ENCODE data around the gene TPK1.

Gene TPK1

GRCh38 chr7:144529269-144529926 is 306.5 kb downstream of the TPK1 start:
- Mint-ChIP-seq H3K4me3 (no peak overlapping the region), H3K27me3 (no peaks in the 10 kb centered on the region), H3K4me1 (no peaks in the 10 kb centered on the region), H3K36me3 (peaks cover 30% of the 10 kb centered on the region), H3K9me3 (no peaks in the 10 kb centered on the region), H3K27ac (no peak overlapping the region)

GRCh38 chr7:144528536-144529045 is 307.3 kb downstream of the TPK1 start:
- Mint-ChIP-seq H3K4me1 (no peaks in the 10 kb centered on the region), H3K9me3 (no peaks in the 10 kb centered on the region)

GRCh38 chr7:144527051-144527471 is 308.8 kb downstream of the TPK1 start:
- Mint-ChIP-seq H3K36me3 (peaks cover 28% of the 10 kb centered on the region), H3K4me1 (peaks cover 3% of the 10 kb centered on the region), H3K27ac (no peak overlapping the region), H3K4me3 (no peak overlapping the region), H3K9me3 (no peaks in the 10 kb centered on the region), H3K27me3 (no peaks in the 10 kb centered on the region)

More at GRCh38 chr7:144528536-144529045, 307.3 kb downstream of the TPK1 start:
- no peak overlapping the region for H3K27ac Mint-ChIP-seq
- no peak overlapping the region for H3K4me3 Mint-ChIP-seq
- peaks cover 29% of the 10 kb centered on the region for H3K36me3 Mint-ChIP-seq
- no peaks in the 10 kb centered on the region for H3K27me3 Mint-ChIP-seq

- H3K9me3 Mint-ChIP-seq = no peaks in the 10 kb centered on the region
- peaks cover 9% of the 10 kb centered on the region for H3K4me1 Mint-ChIP-seq
- no peak overlapping the region for H3K4me3 Mint-ChIP-seq
- no peak overlapping the region for H3K27ac Mint-ChIP-seq
- H3K27me3 Mint-ChIP-seq = no peaks in the 10 kb centered on the region
- H3K36me3 Mint-ChIP-seq = peaks cover 30% of the 10 kb centered on the region
Measured at GRCh38 chr7:144525956-144526355, 309.9 kb downstream of the TPK1 start.

GRCh38 chr7:144524271-144524670 is 311.6 kb downstream of the TPK1 start:
- H3K4me3 Mint-ChIP-seq = no peak overlapping the region
- no peak overlapping the region for H3K27ac Mint-ChIP-seq
- peaks cover 27% of the 10 kb centered on the region for H3K36me3 Mint-ChIP-seq
- no peaks in the 10 kb centered on the region for H3K9me3 Mint-ChIP-seq
- H3K27me3 Mint-ChIP-seq = no peaks in the 10 kb centered on the region
- peaks cover 18% of the 10 kb centered on the region for H3K4me1 Mint-ChIP-seq

- Mint-ChIP-seq H3K9me3 (no peaks in the 10 kb centered on the region), H3K27me3 (no peaks in the 10 kb centered on the region), H3K27ac (no peak overlapping the region), H3K4me1 (peaks cover 24% of the 10 kb centered on the region), H3K4me3 (no peak overlapping the region), H3K36me3 (peaks cover 23% of the 10 kb centered on the region)
Measured at GRCh38 chr7:144523621-144524020, 312.2 kb downstream of the TPK1 start.

- peaks cover 36% of the 10 kb centered on the region for H3K4me1 Mint-ChIP-seq
- no peaks in the 10 kb centered on the region for H3K27me3 Mint-ChIP-seq
- no peak overlapping the region for H3K27ac Mint-ChIP-seq
- no peak overlapping the region for H3K4me3 Mint-ChIP-seq
- H3K9me3 Mint-ChIP-seq = no peaks in the 10 kb centered on the region
- peaks cover 12% of the 10 kb centered on the region for H3K36me3 Mint-ChIP-seq
Measured at GRCh38 chr7:144519925-144520324, 315.9 kb downstream of the TPK1 start.

- Mint-ChIP-seq H3K27me3 (no peaks in the 10 kb centered on the region), H3K4me3 (no peak overlapping the region), H3K27ac (no peak overlapping the region)
Measured at GRCh38 chr7:144518360-144518759, 317.5 kb downstream of the TPK1 start.

GRCh38 chr7:144517749-144518148 is 318.1 kb downstream of the TPK1 start:
- H3K9me3 Mint-ChIP-seq = no peaks in the 10 kb centered on the region
- no peak overlapping the region for H3K4me3 Mint-ChIP-seq
- no peak overlapping the region for H3K27ac Mint-ChIP-seq
- no peaks in the 10 kb centered on the region for H3K27me3 Mint-ChIP-seq
- peaks cover 8% of the 10 kb centered on the region for H3K36me3 Mint-ChIP-seq
- peaks cover 36% of the 10 kb centered on the region for H3K4me1 Mint-ChIP-seq

More at GRCh38 chr7:144518360-144518759, 317.5 kb downstream of the TPK1 start:
- H3K36me3 Mint-ChIP-seq = peaks cover 8% of the 10 kb centered on the region
- no peaks in the 10 kb centered on the region for H3K9me3 Mint-ChIP-seq
- H3K4me1 Mint-ChIP-seq = peaks cover 36% of the 10 kb centered on the region

GRCh38 chr7:144516729-144517525 is 318.9 kb downstream of the TPK1 start:
- Mint-ChIP-seq H3K4me1 (peaks cover 32% of the 10 kb centered on the region), H3K36me3 (peaks cover 4% of the 10 kb centered on the region), H3K9me3 (no peaks in the 10 kb centered on the region), H3K27me3 (no peaks in the 10 kb centered on the region), H3K4me3 (no peak overlapping the region), H3K27ac (no peak overlapping the region)

- Mint-ChIP-seq H3K27ac (no peak overlapping the region), H3K27me3 (no peaks in the 10 kb centered on the region), H3K9me3 (no peaks in the 10 kb centered on the region), H3K36me3 (peaks cover 6% of the 10 kb centered on the region), H3K4me1 (peaks cover 10% of the 10 kb centered on the region), H3K4me3 (no peak overlapping the region)
Measured at GRCh38 chr7:144513334-144513733, 322.5 kb downstream of the TPK1 start.

- Mint-ChIP-seq H3K27me3 (no peaks in the 10 kb centered on the region), H3K36me3 (peaks cover 7% of the 10 kb centered on the region), H3K27ac (no peak overlapping the region), H3K4me3 (no peak overlapping the region), H3K9me3 (no peaks in the 10 kb centered on the region), H3K4me1 (no peaks in the 10 kb centered on the region)
Measured at GRCh38 chr7:144510621-144511020, 325.2 kb downstream of the TPK1 start.

GRCh38 chr7:144508702-144509101 is 327.2 kb downstream of the TPK1 start:
- Mint-ChIP-seq H3K4me3 (no peak overlapping the region), H3K36me3 (peaks cover 7% of the 10 kb centered on the region), H3K9me3 (no peaks in the 10 kb centered on the region), H3K27ac (no peak overlapping the region), H3K4me1 (no peaks in the 10 kb centered on the region), H3K27me3 (no peaks in the 10 kb centered on the region)

GRCh38 chr7:144503215-144503614 is 332.6 kb downstream of the TPK1 start:
- Mint-ChIP-seq H3K4me1 (no peaks in the 10 kb centered on the region), H3K9me3 (no peaks in the 10 kb centered on the region), H3K4me3 (no peak overlapping the region), H3K27me3 (no peaks in the 10 kb centered on the region), H3K27ac (no peak overlapping the region), H3K36me3 (peaks cover 3% of the 10 kb centered on the region)

GRCh38 chr7:144500225-144500624 is 335.6 kb downstream of the TPK1 start:
- no peaks in the 10 kb centered on the region for H3K4me1 Mint-ChIP-seq
- H3K27me3 Mint-ChIP-seq = no peaks in the 10 kb centered on the region
- no peaks in the 10 kb centered on the region for H3K9me3 Mint-ChIP-seq
- H3K27ac Mint-ChIP-seq = no peak overlapping the region
- no peak overlapping the region for H3K4me3 Mint-ChIP-seq
- peaks cover 8% of the 10 kb centered on the region for H3K36me3 Mint-ChIP-seq

GRCh38 chr7:144497282-144497681 is 338.6 kb downstream of the TPK1 start:
- no peaks in the 10 kb centered on the region for H3K27me3 Mint-ChIP-seq
- H3K36me3 Mint-ChIP-seq = peaks cover 12% of the 10 kb centered on the region
- no peak overlapping the region for H3K4me3 Mint-ChIP-seq
- H3K9me3 Mint-ChIP-seq = no peaks in the 10 kb centered on the region
- no peak overlapping the region for H3K27ac Mint-ChIP-seq
- no peaks in the 10 kb centered on the region for H3K4me1 Mint-ChIP-seq

Data from activated naive CD4-positive, alpha-beta T cell treated with anti-CD3 and anti-CD28 coated beads, Interleukin-2, amount 50 U/mL, for 24 hours (primary cell).